Type B pancreatic cell (in vitro differentiated cells): ENCODE results near the gene RAB1B. TPM values are rescaled to one million over a fixed set of nuclear protein-coding genes. Genes with fewer than 3 reads are reported as not detected.

ENCODE experiments used
- DNase-seq: peaks from one replicate; pipeline ENCODE4 v3.0.0; 2021; ENCODE audit warnings: mixed read lengths; ENCODE audit not compliant: unreplicated experiment; ENCODE audit errors: extremely low spot score
- H3K27ac Mint-ChIP-seq: 2 replicates; pipeline ENCODE4 v1.8.0; 2021; ENCODE audit warnings: mild to moderate bottlenecking, mixed read lengths
- H3K27me3 Mint-ChIP-seq: 2 replicates; pipeline ENCODE4 v1.8.0; 2021; ENCODE audit warnings: mixed read lengths
- H3K36me3 Mint-ChIP-seq: 2 replicates; pipeline ENCODE4 v1.8.0; 2021; ENCODE audit warnings: mixed read lengths
- H3K4me1 Mint-ChIP-seq: one replicate; pipeline ENCODE4 v1.8.0; 2021; ENCODE audit warnings: mixed read lengths; ENCODE audit not compliant: unreplicated experiment
- H3K4me3 Mint-ChIP-seq: 2 replicates; pipeline ENCODE4 v1.8.0; 2021; ENCODE audit warnings: mild to moderate bottlenecking, mixed read lengths
- H3K9me3 Mint-ChIP-seq: 2 replicates; pipeline ENCODE4 v1.8.0; 2021; ENCODE audit warnings: mixed read lengths
- CTCF ChIP-seq: fragments of 200-600 bp; sonication (generic); conservative IDR thresholded peaks from 2 replicates; pipeline ENCODE4 v1.5.0; 2021; ENCODE audit warnings: antibody characterized with exemption, mild to moderate bottlenecking
- total RNA-seq: library from RNA; stranded (reverse); gene quantifications from 2 replicates; pipeline ENCODE4 v1.2.1, GENCODE V29; 2021; ENCODE audit warnings: low replicate concordance

RAB1B gene
- total RNA-seq, 1 donor from 2014 or later = 96.4 TPM

DNA sequence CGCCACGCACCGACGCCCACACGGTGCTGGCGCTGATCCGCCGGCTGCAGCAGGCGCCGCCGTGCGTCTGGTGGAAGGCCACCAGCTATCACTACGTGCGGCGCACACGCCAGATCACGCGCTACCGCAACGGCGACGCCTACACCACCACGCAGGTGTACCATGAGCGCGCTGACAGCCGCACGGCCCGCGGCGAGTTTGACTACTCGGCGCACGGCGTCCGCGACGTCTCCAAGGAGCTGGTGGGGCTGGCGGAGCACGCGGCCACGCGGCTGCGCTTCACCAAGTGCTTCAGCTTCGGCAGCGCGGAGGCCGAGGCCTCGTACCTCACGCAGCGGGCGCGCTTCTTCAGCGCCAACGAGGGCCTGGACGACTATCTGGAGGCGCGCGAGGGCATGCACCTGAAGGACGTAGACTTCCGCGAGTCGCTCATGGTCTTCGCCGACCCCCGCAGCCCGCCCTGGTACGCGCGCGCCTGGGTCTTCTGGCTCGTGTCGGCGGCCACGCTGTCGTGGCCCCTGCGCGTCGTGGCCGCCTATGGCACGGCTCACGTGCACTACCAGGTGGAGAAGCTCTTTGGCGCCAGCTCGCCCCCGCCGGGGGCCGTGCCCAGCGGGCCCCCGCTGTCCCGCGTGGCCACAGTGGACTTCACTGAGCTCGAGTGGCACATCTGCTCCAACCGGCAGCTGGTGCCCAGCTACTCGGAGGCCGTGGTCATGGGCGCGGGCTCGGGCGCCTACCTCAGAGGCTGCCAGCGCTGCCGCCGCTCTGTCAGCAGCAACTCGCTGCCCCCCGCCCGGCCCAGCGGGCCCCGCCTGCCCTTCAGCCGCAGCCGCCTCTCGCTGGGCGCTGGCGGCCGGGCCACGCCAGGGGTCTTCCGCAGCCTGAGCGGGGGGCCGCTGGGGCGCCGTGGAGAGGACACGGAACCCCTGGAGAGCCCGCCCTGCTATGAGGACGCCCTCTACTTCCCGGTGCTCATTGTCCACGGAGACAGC, 26.5 kb downstream of the RAB1B start:
- H3K27ac Mint-ChIP-seq = no peak overlapping the region
- H3K27me3 Mint-ChIP-seq = peaks cover 53% of the 10 kb centered on the region
- H3K4me1 Mint-ChIP-seq = peaks cover 9% of the 10 kb centered on the region
- H3K36me3 Mint-ChIP-seq = no peaks in the 10 kb centered on the region
- DNase-seq = no peak
- no peak overlapping the region for H3K4me3 Mint-ChIP-seq
- no peak for TF ChIP-seq CTCF
- H3K9me3 Mint-ChIP-seq = no peaks in the 10 kb centered on the region

DNA sequence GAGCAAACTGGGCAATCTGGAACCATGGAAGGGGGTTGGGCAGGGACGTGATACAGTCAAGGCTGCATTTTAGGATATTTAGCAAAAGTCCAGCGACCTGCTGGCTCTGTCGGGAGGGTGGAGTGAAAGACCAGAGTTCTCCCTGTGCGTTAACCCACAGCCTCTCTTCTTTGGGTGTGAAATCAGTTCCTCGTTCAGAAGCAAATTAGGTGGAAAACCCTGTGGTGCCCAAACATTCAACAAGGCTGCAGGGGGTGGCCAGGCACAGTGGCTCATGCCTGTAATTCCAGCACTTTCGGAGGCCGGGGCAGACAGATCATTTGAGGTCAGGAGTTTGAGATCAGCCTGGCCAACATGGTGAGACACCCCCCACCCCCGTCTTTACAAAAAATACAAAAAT, 29.2 kb downstream of the RAB1B start:
- Mint-ChIP-seq H3K4me3 (no peak overlapping the region), H3K27me3 (peaks cover 35% of the 10 kb centered on the region), H3K4me1 (no peaks in the 10 kb centered on the region), H3K9me3 (no peaks in the 10 kb centered on the region), H3K27ac (no peak overlapping the region), H3K36me3 (no peaks in the 10 kb centered on the region)
- TF ChIP-seq CTCF = no peak
- DNase-seq = no peak

- H3K9me3 Mint-ChIP-seq = no peaks in the 10 kb centered on the region
- DNase-seq = no peak
- H3K36me3 Mint-ChIP-seq = no peaks in the 10 kb centered on the region
- no peak for TF ChIP-seq CTCF
- no peaks in the 10 kb centered on the region for H3K4me1 Mint-ChIP-seq
- H3K27ac Mint-ChIP-seq = no peak overlapping the region
- peaks cover 20% of the 10 kb centered on the region for H3K27me3 Mint-ChIP-seq
- no peak overlapping the region for H3K4me3 Mint-ChIP-seq
Measured at GRCh38 chr11:66299186-66299585, 30.7 kb downstream of the RAB1B start.

- no peak for DNase-seq
- H3K4me1 Mint-ChIP-seq = no peaks in the 10 kb centered on the region
- no peak overlapping the region for H3K4me3 Mint-ChIP-seq
- TF ChIP-seq CTCF = no peak
- no peak overlapping the region for H3K27ac Mint-ChIP-seq
- no peaks in the 10 kb centered on the region for H3K36me3 Mint-ChIP-seq
- no peaks in the 10 kb centered on the region for H3K9me3 Mint-ChIP-seq
- H3K27me3 Mint-ChIP-seq = peaks cover 16% of the 10 kb centered on the region
Measured at GRCh38 chr11:66302656-66303055, 34.2 kb downstream of the RAB1B start.

GRCh38 chr11:66309475-66309874, 41.0 kb downstream of the RAB1B start:
- peaks cover 13% of the 10 kb centered on the region for H3K27me3 Mint-ChIP-seq
- no peaks in the 10 kb centered on the region for H3K36me3 Mint-ChIP-seq
- H3K4me3 Mint-ChIP-seq = peak overlapping the region; percentile 45
- no peaks in the 10 kb centered on the region for H3K4me1 Mint-ChIP-seq
- H3K27ac Mint-ChIP-seq = no peak overlapping the region
- no peak for DNase-seq
- TF ChIP-seq CTCF = no peak
- H3K9me3 Mint-ChIP-seq = no peaks in the 10 kb centered on the region
